GM21515 (cell line): ENCODE data around the gene NOS2.
"Not testable (repeated sequence)": the region's sequence is repeated elsewhere in the genome, so short reads cannot be mapped to it uniquely, and the experiment has no call there.

Source experiments
- ATAC-seq: cut with Tn5 transposase; IDR thresholded peaks from one replicate; pipeline ENCODE4 v1.9.1; 2021; ENCODE audit not compliant: unreplicated experiment

Gene NOS2

GRCh38 chr17:27800522-27800921 is at the start of gene NOS2:
Gene NOS2 (minus strand): TSS chr17:27800529. CDS start chr17:27798809, 1,720 bp downstream.
- no peak for ATAC-seq

GRCh38 chr17:27849474-27850185 is 49.3 kb upstream of the NOS2 start:
- no peak for ATAC-seq

- ATAC-seq: no peak
These were observed 48.6 kb upstream of the NOS2 start for GRCh38 chr17:27848931-27849330.

- not testable (repeated sequence) for ATAC-seq
These were observed 46.5 kb upstream of the NOS2 start for GRCh38 chr17:27846808-27847307.

GRCh38 chr17:27846042-27846655 is 45.8 kb upstream of the NOS2 start:
- no peak for ATAC-seq

- ATAC-seq: no peak
These were observed 45.1 kb upstream of the NOS2 start for GRCh38 chr17:27845264-27846041.

GRCh38 chr17:27840688-27841087 is 40.4 kb upstream of the NOS2 start:
- no peak for ATAC-seq

- ATAC-seq: not testable (repeated sequence)
These were observed 40.0 kb upstream of the NOS2 start for GRCh38 chr17:27840406-27840678.

GRCh38 chr17:27839571-27840405 is 39.5 kb upstream of the NOS2 start:
- not testable (repeated sequence) for ATAC-seq

- not testable (repeated sequence) for ATAC-seq
These were observed 38.3 kb upstream of the NOS2 start for GRCh38 chr17:27838607-27839006.

GRCh38 chr17:27837769-27838168 is 37.4 kb upstream of the NOS2 start:
- ATAC-seq: not testable (repeated sequence)

GRCh38 chr17:27836651-27837050 is 36.3 kb upstream of the NOS2 start:
- ATAC-seq: no peak

- ATAC-seq: no peak
These were observed 34.2 kb upstream of the NOS2 start for GRCh38 chr17:27834571-27834970.

GRCh38 chr17:27832831-27833230 is 32.5 kb upstream of the NOS2 start:
- no peak for ATAC-seq

- ATAC-seq: not testable (repeated sequence)
These were observed 29.6 kb upstream of the NOS2 start for GRCh38 chr17:27829888-27830287.

- not testable (repeated sequence) for ATAC-seq
These were observed 28.9 kb upstream of the NOS2 start for GRCh38 chr17:27829143-27829711.

GRCh38 chr17:27825459-27825858 is 25.1 kb upstream of the NOS2 start:
- ATAC-seq: no peak

GRCh38 chr17:27824745-27825144 is 24.4 kb upstream of the NOS2 start:
- ATAC-seq: no peak

- no peak for ATAC-seq
These were observed 23.9 kb upstream of the NOS2 start for GRCh38 chr17:27824176-27824715.

- not testable (repeated sequence) for ATAC-seq
These were observed 21.8 kb upstream of the NOS2 start for GRCh38 chr17:27822108-27822507.
